Natural killer cell (primary cell): ENCODE results near the gene SETD1B. TPM values are rescaled to one million over a fixed set of nuclear protein-coding genes. Genes with fewer than 3 reads are reported as not detected.

Experiments used
- ATAC-seq, 3 donors: fragments of 150-1000 bp in 2 of 3; fragments of 200-7000 bp in 1 of 3; cut with Tn5 transposase; 1 replicate in 1 of 3; 2 replicates in 2 of 3; pipeline ENCODE4 v1.10.0; 2021; ENCODE audit warnings: mild to moderate bottlenecking in 2 of 3, moderate library complexity in 2 of 3
- DNase-seq, 2 donors: peaks; one replicate each; pipeline versions ENCODE4 v3.0.0 to v3.0.0-alpha.2; 2013 to 2021; ENCODE audit warnings: mixed read lengths in 1 of 2
- H3K27ac ChIP-seq: one replicate; pipeline ENCODE4 v1.5.1; 2013; ENCODE audit warnings: mild to moderate bottlenecking, low read length
- H3K27me3 ChIP-seq: one replicate; pipeline ENCODE4 v1.6.1; 2013; ENCODE audit warnings: low read length; ENCODE audit not compliant: control insufficient read depth, insufficient read depth
- H3K36me3 ChIP-seq: one replicate; pipeline ENCODE4 v1.6.1; 2013; ENCODE audit warnings: low read length; ENCODE audit not compliant: control insufficient read depth, insufficient read depth
- H3K4me1 ChIP-seq: one replicate; pipeline ENCODE4 v1.6.1; 2013; ENCODE audit warnings: low read length; ENCODE audit not compliant: control insufficient read depth, insufficient read depth
- H3K4me3 ChIP-seq: one replicate; pipeline ENCODE4 v1.5.1; 2013; ENCODE audit warnings: low read length
- H3K9me3 ChIP-seq: one replicate; pipeline ENCODE4 v1.6.1; 2013; ENCODE audit warnings: low read length; ENCODE audit not compliant: control insufficient read depth, insufficient read depth
- H3K27ac Mint-ChIP-seq, 2 donors: one replicate each; pipeline ENCODE4 v1.8.0; 2022; ENCODE audit warnings: mild to moderate bottlenecking in 2 of 2, mixed read lengths in 2 of 2, moderate library complexity in 1 of 2
- H3K27me3 Mint-ChIP-seq, 2 donors: one replicate each; pipeline ENCODE4 v1.8.0; 2022; ENCODE audit warnings: low read depth in 2 of 2, mixed read lengths in 2 of 2
- H3K36me3 Mint-ChIP-seq: one replicate; pipeline ENCODE4 v1.8.0; 2022; ENCODE audit warnings: mixed read lengths
- H3K4me1 Mint-ChIP-seq, 2 donors: one replicate each; pipeline ENCODE4 v1.8.0; 2022; ENCODE audit warnings: mixed read lengths in 2 of 2
- H3K4me3 Mint-ChIP-seq: one replicate; pipeline ENCODE4 v1.8.0; 2022; ENCODE audit warnings: mild to moderate bottlenecking, moderate library complexity, mixed read lengths
- H3K9me3 Mint-ChIP-seq, 2 donors: one replicate each; pipeline ENCODE4 v1.8.0; 2022; ENCODE audit warnings: mixed read lengths in 2 of 2
- CTCF ChIP-seq: fragments of 200-600 bp; IDR thresholded peaks from one replicate; pipeline ENCODE4 v1.8.0; 2022; ENCODE audit warnings: antibody characterized with exemption
- WGBS: methylation state at CpG from one replicate; pipeline ENCODE4 v1.1.7; 2013; ENCODE audit warnings: missing lambda C conversion rate; ENCODE audit not compliant: insufficient coverage; 5-methylcytosine and 5-hydroxymethylcytosine counted together
- intact Hi-C: fragments of 100-400 bp; cut with micrococcal nuclease; formaldehyde crosslinking; loops from one replicate; pipeline ENCODE4 v1.14.2; 2022
- total RNA-seq, 4 donors: library from RNA; stranded (reverse); fragments of 120-200 nt in 1 of 4; gene quantifications; one replicate each; pipeline versions ENCODE4 v1.2.3 to v1.2.4, GENCODE V29; 2013 to 2022

The SETD1B gene
- total RNA-seq, 3 donors from 2014 or later (not counting 1 experiment from before 2014, with no cell fraction given): 55.1 to 57.5 (median 56.2) TPM

GRCh38 chr12:121767525-121768016, 36.2 kb upstream of the SETD1B start:
- Mint-ChIP-seq H3K9me3 (no peaks in the 10 kb centered on the region), H3K4me1 (no peaks in the 10 kb centered on the region), H3K4me3 (no peak overlapping the region), H3K36me3 (no peaks in the 10 kb centered on the region), H3K27me3 (no peaks in the 10 kb centered on the region), H3K27ac (no peak overlapping the region)
- H3K4me3 ChIP-seq: no peak overlapping the region
- H3K27me3 ChIP-seq: no peaks in the 10 kb centered on the region
- H3K36me3 ChIP-seq: no peaks in the 10 kb centered on the region
- no peaks in the 10 kb centered on the region for H3K4me1 ChIP-seq
- intact Hi-C loops: no loop called here
- WGBS: 90% methylated on average over 10 of the region's 10 CpGs
- ATAC-seq: no peak
- no peaks in the 10 kb centered on the region for H3K9me3 ChIP-seq
- H3K27ac ChIP-seq: no peak overlapping the region
- no peak for TF ChIP-seq CTCF
- DNase-seq: no peak

GRCh38 chr12:121769297-121769830, 34.4 kb upstream of the SETD1B start:
- Mint-ChIP-seq H3K27ac (no peak overlapping the region), H3K4me3 (no peak overlapping the region), H3K9me3 (no peaks in the 10 kb centered on the region), H3K27me3 (no peaks in the 10 kb centered on the region), H3K4me1 (peaks cover 5 to 7% of the 10 kb centered on the region in 2 donors), H3K36me3 (no peaks in the 10 kb centered on the region)
- TF ChIP-seq CTCF: no peak
- ATAC-seq (no peak), DNase-seq (no peak)
- peaks cover 8% of the 10 kb centered on the region for H3K4me1 ChIP-seq
- no peak overlapping the region for H3K27ac ChIP-seq
- WGBS: 90% methylated on average over 9 of the region's 9 CpGs
- no peaks in the 10 kb centered on the region for H3K27me3 ChIP-seq
- intact Hi-C loops: no loop called here
- H3K4me3 ChIP-seq: no peak overlapping the region
- H3K9me3 ChIP-seq: no peaks in the 10 kb centered on the region
- H3K36me3 ChIP-seq: no peaks in the 10 kb centered on the region

GRCh38 chr12:121769831-121770301, 33.9 kb upstream of the SETD1B start:
- no peak overlapping the region for H3K4me3 ChIP-seq
- H3K36me3 ChIP-seq: no peaks in the 10 kb centered on the region
- Mint-ChIP-seq H3K4me3 (no peak overlapping the region), H3K36me3 (no peaks in the 10 kb centered on the region), H3K9me3 (no peaks in the 10 kb centered on the region), H3K27ac (no peak overlapping the region), H3K27me3 (no peaks in the 10 kb centered on the region), H3K4me1 (peaks cover 7 to 9% of the 10 kb centered on the region in 2 donors)
- 81% methylated on average over 11 of the region's 11 CpGs for WGBS
- intact Hi-C loops: no loop called here
- no peaks in the 10 kb centered on the region for H3K9me3 ChIP-seq
- no peak for TF ChIP-seq CTCF
- no peak for ATAC-seq
- H3K27me3 ChIP-seq: no peaks in the 10 kb centered on the region
- no peak overlapping the region for H3K27ac ChIP-seq
- no peak for DNase-seq
- H3K4me1 ChIP-seq: peaks cover 8% of the 10 kb centered on the region

GRCh38 chr12:121770388-121770787, 33.4 kb upstream of the SETD1B start:
- DNase-seq (no peak), ATAC-seq (no peak)
- Histone ChIP-seq H3K4me1 (peaks cover 8% of the 10 kb centered on the region), H3K27me3 (no peaks in the 10 kb centered on the region), H3K9me3 (no peaks in the 10 kb centered on the region), H3K36me3 (no peaks in the 10 kb centered on the region), H3K4me3 (no peak overlapping the region), H3K27ac (no peak overlapping the region)
- H3K9me3 Mint-ChIP-seq: no peaks in the 10 kb centered on the region
- 93% methylated on average over 9 of the region's 9 CpGs for WGBS
- no peaks in the 10 kb centered on the region for H3K36me3 Mint-ChIP-seq
- TF ChIP-seq CTCF: no peak
- H3K4me3 Mint-ChIP-seq: no peak overlapping the region
- intact Hi-C loops: no loop called here
- no peak overlapping the region for H3K27ac Mint-ChIP-seq
- no peaks in the 10 kb centered on the region for H3K27me3 Mint-ChIP-seq
- H3K4me1 Mint-ChIP-seq: peaks cover 7 to 9% of the 10 kb centered on the region in 2 donors
